HFFc6 (cell line): Measurements from ENCODE around the gene CIRBP. TPM values are rescaled to one million over a fixed set of nuclear protein-coding genes. Genes with fewer than 3 reads are reported as not detected.

Experiments
- DNase-seq: peaks from one replicate; pipeline ENCODE4 v3.0.0-alpha.2; 2018
- H3K27ac Mint-ChIP-seq: 2 replicates; pipeline ENCODE4 v1.8.0; 2020; ENCODE audit warnings: mild to moderate bottlenecking, mixed read lengths
- H3K27me3 Mint-ChIP-seq: 2 replicates; pipeline ENCODE4 v1.8.0; 2021; ENCODE audit warnings: mild to moderate bottlenecking, moderate library complexity, mixed read lengths; ENCODE audit not compliant: insufficient read depth
- H3K36me3 Mint-ChIP-seq: 2 replicates; pipeline ENCODE4 v1.8.0; 2021; ENCODE audit warnings: low read depth, mixed read lengths
- H3K4me1 Mint-ChIP-seq: 2 replicates; pipeline ENCODE4 v1.8.0; 2020; ENCODE audit warnings: low read depth, mixed read lengths
- H3K4me3 Mint-ChIP-seq: 2 replicates; pipeline ENCODE4 v1.8.0; 2020; ENCODE audit warnings: mild to moderate bottlenecking, moderate library complexity, mixed read lengths
- H3K9me3 Mint-ChIP-seq: 2 replicates; pipeline ENCODE4 v1.8.0; 2020; ENCODE audit warnings: mild to moderate bottlenecking, mixed read lengths
- CTCF ChIP-seq: fragments of 200-600 bp; sonication (generic); IDR thresholded peaks from 2 replicates; pipeline ENCODE4 v1.5.0; 2021; ENCODE audit warnings: antibody characterized with exemption, mild to moderate bottlenecking
- total RNA-seq, 6 experiments: library from RNA; stranded (reverse); fragmentation: NEBNext Ultra II Directional; extraction: Animal tissue kit (Norgen Biotek cat#: 25700); gene quantifications; 2 replicates in 1 of 6; 3 replicates in 5 of 6; pipeline ENCODE4 v1.2.3, GENCODE V29; 2021

The CIRBP gene
- total RNA-seq, 6 experiments from 2014 or later, result 160 to 243 (median 190) TPM

- no peak for TF ChIP-seq CTCF
Measured at GRCh38 chr19:1324249-1324805, 55.2 kb downstream of the CIRBP start.

More at GRCh38 chr19:1324249-1324805, 55.2 kb downstream of the CIRBP start:
- peaks cover 10% of the 10 kb centered on the region for H3K27me3 Mint-ChIP-seq
- no peaks in the 10 kb centered on the region for H3K9me3 Mint-ChIP-seq
- DNase-seq, result no peak
- H3K36me3 Mint-ChIP-seq, result no peaks in the 10 kb centered on the region
- peaks cover 6% of the 10 kb centered on the region; the same call in 1 of the 2 replicates for H3K4me1 Mint-ChIP-seq
- no peak overlapping the region for H3K27ac Mint-ChIP-seq
- H3K4me3 Mint-ChIP-seq, result peak overlapping the region; percentile 37; the same call in 1 of the 2 replicates

Other genes starting within 250 kb of the CIRBP start
- 100 to 1,000 TPM; 127 to 164 (median 149) TPM for gene TMEM259, start 248.2 kb upstream of the CIRBP start, total RNA-seq
- not detected for gene RNU6-2, start 247.8 kb upstream of the CIRBP start, total RNA-seq
- 100 to 1,000 TPM; 483 to 579 (median 507) TPM for gene CNN2, start 242.7 kb upstream of the CIRBP start, total RNA-seq
- 1 to 10 TPM; 4.6 to 8.1 (median 6.6) TPM for gene ABCA7, start 229.2 kb upstream of the CIRBP start, total RNA-seq
- gene ARHGAP45, start 202.2 kb upstream of the CIRBP start, total RNA-seq, result under 1 TPM; 0.28 to 0.74 (median 0.60) TPM
- 100 to 1,000 TPM; 224 to 289 (median 250) TPM for gene POLR2E, start 174.0 kb upstream of the CIRBP start, total RNA-seq
- gene GPX4, start 165.3 kb upstream of the CIRBP start, total RNA-seq, result 100 to 1,000 TPM; 193 to 237 (median 223) TPM
- 10 to 100 TPM; 33.7 to 49.8 (median 41.5) TPM for gene SBNO2, start 95.1 kb upstream of the CIRBP start, total RNA-seq
- 10 to 100 TPM; 52.9 to 59.1 (median 56.7) TPM for gene STK11, start 63.6 kb upstream of the CIRBP start, total RNA-seq
- gene CBARP, start 31.3 kb upstream of the CIRBP start, total RNA-seq, result 10 to 100 TPM in 1 of 6 experiments, 1 to 10 TPM in 5; 7.6 to 12.7 (median 8.6) TPM
- gene ATP5F1D, start 27.6 kb upstream of the CIRBP start, total RNA-seq, result 100 to 1,000 TPM; 190 to 243 (median 217) TPM
- 10 to 100 TPM; 58.4 to 73.3 (median 67.4) TPM for gene MIDN, start 20.7 kb upstream of the CIRBP start, total RNA-seq
- 10 to 100 TPM; 54.2 to 77.6 (median 63.8) TPM for gene FAM174C, start 6.2 kb downstream of the CIRBP start, total RNA-seq
- gene EFNA2, start 16.5 kb downstream of the CIRBP start, total RNA-seq, result not detected
- 100 to 1,000 TPM in 2 of 6 experiments, 10 to 100 TPM in 4; 91.9 to 105 (median 97.6) TPM for gene NDUFS7, start 114.6 kb downstream of the CIRBP start, total RNA-seq
- gene GAMT, start 132.2 kb downstream of the CIRBP start, total RNA-seq, result 10 to 100 TPM; 55.2 to 71.3 (median 67.7) TPM
- gene DAZAP1, start 138.3 kb downstream of the CIRBP start, total RNA-seq, result 100 to 1,000 TPM in 4 of 6 experiments, 10 to 100 TPM in 2; 87.2 to 109 (median 103) TPM
- 1,000 to 10,000 TPM; 1,047 to 1,358 (median 1,277) TPM for gene RPS15, start 169.1 kb downstream of the CIRBP start, total RNA-seq
- gene APC2, start 180.8 kb downstream of the CIRBP start, total RNA-seq, result under 1 TPM; 0.18 to 0.47 (median 0.32) TPM
- gene C19orf25, start 209.9 kb downstream of the CIRBP start, total RNA-seq, result 10 to 100 TPM; 26.7 to 34.8 (median 29.6) TPM
- gene PCSK4, start 221.0 kb downstream of the CIRBP start, total RNA-seq, result 1 to 10 TPM in 3 of 6 experiments, under 1 TPM in 3; 0.34 to 1.2 (median 0.98) TPM
- 1 to 10 TPM; 1.7 to 4.6 (median 2.1) TPM for gene REEP6, start 221.8 kb downstream of the CIRBP start, total RNA-seq
- 10 to 100 TPM; 14.9 to 20.5 (median 16.2) TPM for gene ADAMTSL5, start 243.7 kb downstream of the CIRBP start, total RNA-seq